ENCODE data around the gene ONECUT3. TPM values are rescaled to one million over a fixed set of nuclear protein-coding genes. Genes with fewer than 3 reads are reported as not detected.

Gene ONECUT3
- polyA plus RNA-seq, 1 donor (not counting 4 experiments of a cell fraction or from before 2014, with no cell fraction given), result 0.01 TPM

DNA sequence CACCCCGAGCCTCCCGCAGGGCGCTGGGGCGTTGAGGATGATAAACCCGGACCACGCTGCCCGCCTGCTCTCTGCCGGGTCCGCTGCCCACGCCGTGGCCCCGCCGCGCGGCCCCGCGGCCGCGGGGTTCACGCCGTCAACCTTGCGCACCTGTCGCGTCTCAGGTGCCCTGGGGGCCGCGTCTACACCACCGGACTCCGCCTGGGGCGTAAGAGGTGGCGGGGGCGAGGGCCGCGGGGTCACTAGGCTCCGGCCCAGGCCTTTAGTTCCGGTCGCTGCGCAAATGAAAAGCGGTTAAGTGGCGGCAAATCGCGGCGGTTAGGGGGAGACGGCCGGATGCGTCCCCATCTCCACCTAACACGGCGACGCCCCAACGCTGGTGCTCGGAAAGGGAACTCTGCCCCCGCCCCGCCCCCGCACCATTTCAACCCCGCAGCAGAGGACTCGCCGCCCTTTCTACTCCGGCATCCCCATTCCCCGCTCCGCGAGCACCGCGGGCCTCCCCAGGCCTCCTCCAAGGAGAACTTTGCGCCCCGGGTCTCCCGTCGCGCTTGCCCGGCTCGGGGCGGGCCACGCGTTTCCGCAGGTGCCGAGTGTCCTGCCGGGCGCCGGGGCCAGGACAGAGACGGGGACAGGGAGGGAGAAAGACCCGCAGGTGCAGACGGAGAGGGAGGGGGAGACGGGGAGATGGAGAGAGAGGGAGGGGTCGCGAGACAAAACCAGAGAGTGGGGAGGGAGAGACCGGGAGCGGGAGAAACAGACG, 4.3 kb downstream of the ONECUT3 start:
- H3K9ac ChIP-seq (ENCODE audit: control insufficient read depth, extremely low read depth, insufficient read depth, low read length), result no peak overlapping the region
- no peaks in the 10 kb centered on the region for H3K36me3 ChIP-seq (ENCODE audit: control insufficient read depth in 2 of 2, extremely low read depth in 1 of 2, insufficient read depth in 2 of 2, low read length in 2 of 2)
- H3K27me3 ChIP-seq (ENCODE audit: control insufficient read depth, extremely low read depth, insufficient read depth, low read length), result peaks cover 86% of the 10 kb centered on the region
- H3K4me1 ChIP-seq (ENCODE audit: control insufficient read depth, extremely low read depth, insufficient read depth, low read length), result no peaks in the 10 kb centered on the region
- no peak for FAIRE-seq
- dilution Hi-C loops (cut with MboI; ENCODE audit: extremely low pct_ligation_motif_present, low sequenced_read_pairs), result no loop called here
- no peaks in the 10 kb centered on the region for H4K20me1 ChIP-seq (ENCODE audit: control insufficient read depth, extremely low read depth, insufficient read depth, low read length)
- H3K9me3 ChIP-seq (ENCODE audit: control insufficient read depth, low read depth, low read length), result no peaks in the 10 kb centered on the region
- H3K9me1 ChIP-seq (ENCODE audit: control insufficient read depth, extremely low read depth, insufficient read depth, low read length), result no peaks in the 10 kb centered on the region
- H3K79me2 ChIP-seq (ENCODE audit: control insufficient read depth, insufficient read depth, low read length), result no peaks in the 10 kb centered on the region
- H3K27ac ChIP-seq (ENCODE audit: control insufficient read depth, insufficient read depth, low read length), result no peak overlapping the region
- H3K4me2 ChIP-seq (ENCODE audit: control insufficient read depth, extremely low read depth, insufficient read depth, low read depth, low read length), result no peak overlapping the region
- no peak overlapping the region for H3K4me3 ChIP-seq (ENCODE audit: control insufficient read depth in 2 of 3, extremely low read depth in 1 of 3, insufficient read depth in 2 of 3, low read depth in 1 of 3, low read length in 3 of 3)
- H2AFZ ChIP-seq (ENCODE audit: control insufficient read depth, low read length), result no peak overlapping the region
- DNase-seq (ENCODE audit: low read depth, low spot score), result no peak
- TF ChIP-seq, protein P1, sequence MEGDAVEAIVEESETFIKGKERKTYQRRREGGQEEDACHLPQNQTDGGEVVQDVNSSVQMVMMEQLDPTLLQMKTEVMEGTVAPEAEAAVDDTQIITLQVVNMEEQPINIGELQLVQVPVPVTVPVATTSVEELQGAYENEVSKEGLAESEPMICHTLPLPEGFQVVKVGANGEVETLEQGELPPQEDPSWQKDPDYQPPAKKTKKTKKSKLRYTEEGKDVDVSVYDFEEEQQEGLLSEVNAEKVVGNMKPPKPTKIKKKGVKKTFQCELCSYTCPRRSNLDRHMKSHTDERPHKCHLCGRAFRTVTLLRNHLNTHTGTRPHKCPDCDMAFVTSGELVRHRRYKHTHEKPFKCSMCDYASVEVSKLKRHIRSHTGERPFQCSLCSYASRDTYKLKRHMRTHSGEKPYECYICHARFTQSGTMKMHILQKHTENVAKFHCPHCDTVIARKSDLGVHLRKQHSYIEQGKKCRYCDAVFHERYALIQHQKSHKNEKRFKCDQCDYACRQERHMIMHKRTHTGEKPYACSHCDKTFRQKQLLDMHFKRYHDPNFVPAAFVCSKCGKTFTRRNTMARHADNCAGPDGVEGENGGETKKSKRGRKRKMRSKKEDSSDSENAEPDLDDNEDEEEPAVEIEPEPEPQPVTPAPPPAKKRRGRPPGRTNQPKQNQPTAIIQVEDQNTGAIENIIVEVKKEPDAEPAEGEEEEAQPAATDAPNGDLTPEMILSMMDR (optimal IDR thresholded peaks at IDR 0.05 in 1 of 3, IDR thresholded peaks at IDR 0.05 in 1 of 3, conservative IDR thresholded peaks at IDR 0.05 in 1 of 3; ENCODE audit: extremely low read depth in 1 of 3, insufficient read depth in 2 of 3, low read length in 3 of 3), result no peak
- TF ChIP-seq EZH2 (IDR thresholded peaks at IDR 0.05; ENCODE audit: low read length), result peak; percentile 83

DNA sequence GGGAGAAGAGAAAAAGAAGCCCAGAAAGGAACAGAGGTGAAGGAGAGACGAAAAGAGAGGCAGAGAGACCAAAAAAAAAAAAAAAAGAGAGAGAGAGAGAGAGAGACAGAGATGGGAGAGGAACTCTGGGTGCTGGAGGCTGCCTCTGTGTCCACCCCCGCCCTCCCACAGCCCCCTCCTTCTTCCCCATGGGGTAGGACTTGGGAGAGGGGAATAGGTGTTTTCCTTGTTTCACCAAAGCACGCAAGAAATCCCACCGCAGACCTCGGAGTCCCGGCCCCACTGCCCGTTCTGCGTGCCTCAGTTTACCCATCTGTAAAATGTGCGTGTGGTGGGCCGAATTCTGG, 4.9 kb downstream of the ONECUT3 start:
- Histone ChIP-seq H3K79me2 (ENCODE audit: control insufficient read depth, insufficient read depth, low read length) (no peaks in the 10 kb centered on the region), H3K27me3 (ENCODE audit: control insufficient read depth, extremely low read depth, insufficient read depth, low read length) (peaks cover 86% of the 10 kb centered on the region), H2AFZ (ENCODE audit: control insufficient read depth, low read length) (no peak overlapping the region), H3K36me3 (ENCODE audit: control insufficient read depth in 2 of 2, extremely low read depth in 1 of 2, insufficient read depth in 2 of 2, low read length in 2 of 2) (no peaks in the 10 kb centered on the region), H4K20me1 (ENCODE audit: control insufficient read depth, extremely low read depth, insufficient read depth, low read length) (no peaks in the 10 kb centered on the region), H3K9ac (ENCODE audit: control insufficient read depth, extremely low read depth, insufficient read depth, low read length) (no peak overlapping the region), H3K4me2 (ENCODE audit: control insufficient read depth, extremely low read depth, insufficient read depth, low read depth, low read length) (no peak overlapping the region), H3K4me1 (ENCODE audit: control insufficient read depth, extremely low read depth, insufficient read depth, low read length) (no peaks in the 10 kb centered on the region), H3K9me1 (ENCODE audit: control insufficient read depth, extremely low read depth, insufficient read depth, low read length) (no peaks in the 10 kb centered on the region), H3K4me3 (ENCODE audit: control insufficient read depth in 2 of 3, extremely low read depth in 1 of 3, insufficient read depth in 2 of 3, low read depth in 1 of 3, low read length in 3 of 3) (no peak overlapping the region), H3K27ac (ENCODE audit: control insufficient read depth, insufficient read depth, low read length) (no peak overlapping the region), H3K9me3 (ENCODE audit: control insufficient read depth, low read depth, low read length) (no peaks in the 10 kb centered on the region)
- FAIRE-seq (no peak), DNase-seq (ENCODE audit: low read depth, low spot score) (no peak)
- TF ChIP-seq EZH2 (IDR thresholded peaks at IDR 0.05; ENCODE audit: low read length), result peak; percentile 50
- TF ChIP-seq, protein P1 (optimal IDR thresholded peaks at IDR 0.05 in 1 of 3, IDR thresholded peaks at IDR 0.05 in 1 of 3, conservative IDR thresholded peaks at IDR 0.05 in 1 of 3; ENCODE audit: extremely low read depth in 1 of 3, insufficient read depth in 2 of 3, low read length in 3 of 3), result no peak
- dilution Hi-C loops (cut with MboI; ENCODE audit: extremely low pct_ligation_motif_present, low sequenced_read_pairs), result no loop called here

Measured in keratinocyte (primary cell).